Activated naive CD8-positive, alpha-beta T cell treated with anti-CD3 and anti-CD28 coated beads, Interleukin-2, amount 50 U/mL, for 24 hours (primary cell): ENCODE results near the gene CD4.

Source experiments
- ATAC-seq: fragments of 150-1000 bp; cut with Tn5 transposase; one replicate; pipeline ENCODE4 v1.10.0; 2021
- DNase-seq: peaks from one replicate; pipeline ENCODE4 v3.0.0; 2021
- H3K27ac Mint-ChIP-seq: one replicate; pipeline ENCODE4 v1.8.0; 2021; ENCODE audit warnings: mild to moderate bottlenecking, mixed read lengths
- H3K27me3 Mint-ChIP-seq: one replicate; pipeline ENCODE4 v1.8.0; 2021; ENCODE audit warnings: mixed read lengths
- H3K36me3 Mint-ChIP-seq: one replicate; pipeline ENCODE4 v1.8.0; 2021; ENCODE audit warnings: low read depth, mixed read lengths
- H3K4me1 Mint-ChIP-seq: one replicate; pipeline ENCODE4 v1.8.0; 2021; ENCODE audit warnings: mixed read lengths
- H3K4me3 Mint-ChIP-seq: one replicate; pipeline ENCODE4 v1.8.0; 2021; ENCODE audit warnings: mild to moderate bottlenecking, moderate library complexity, mixed read lengths
- H3K9me3 Mint-ChIP-seq: one replicate; pipeline ENCODE4 v1.8.0; 2021; ENCODE audit warnings: mixed read lengths

CD4 gene

DNA sequence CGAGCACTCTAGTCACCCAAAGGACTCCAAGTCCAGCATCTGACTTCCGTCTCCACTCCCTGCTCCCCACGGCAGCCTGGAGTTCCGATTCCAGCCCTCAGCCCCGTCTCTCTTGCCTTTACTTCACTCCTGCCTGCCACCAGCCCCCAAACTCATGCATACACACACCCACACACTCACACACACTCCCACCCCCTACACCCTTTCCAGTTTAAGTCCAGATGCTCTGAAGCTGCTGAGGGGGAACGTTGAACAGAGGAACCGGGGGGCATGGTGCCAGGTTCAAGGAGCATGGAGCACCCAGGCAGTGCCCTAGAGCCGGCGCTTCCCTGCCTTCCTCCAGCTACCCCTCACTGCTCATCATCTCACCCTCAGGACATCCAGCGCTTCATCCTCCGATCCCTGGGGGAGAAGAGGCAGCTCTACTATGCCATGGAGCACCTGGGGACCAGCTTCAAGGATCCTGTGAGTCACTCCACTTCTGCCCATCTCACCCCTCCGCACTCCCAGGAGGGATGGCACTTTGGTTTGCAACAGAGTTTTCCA lies 42.2 kb downstream of the CD4 start:
- Mint-ChIP-seq H3K9me3 (no peaks in the 10 kb centered on the region), H3K27me3 (peaks cover 31% of the 10 kb centered on the region), H3K27ac (no peak overlapping the region), H3K4me1 (peaks cover 21% of the 10 kb centered on the region), H3K36me3 (no peaks in the 10 kb centered on the region), H3K4me3 (no peak overlapping the region)
- DNase-seq (no peak), ATAC-seq (no peak)

GRCh38 chr12:6832125-6832524 lies 42.8 kb downstream of the CD4 start:
- DNase-seq, result no peak
- Mint-ChIP-seq H3K27me3 (peaks cover 25% of the 10 kb centered on the region), H3K27ac (no peak overlapping the region), H3K4me3 (no peak overlapping the region), H3K9me3 (no peaks in the 10 kb centered on the region), H3K4me1 (peaks cover 20% of the 10 kb centered on the region), H3K36me3 (no peaks in the 10 kb centered on the region)
- no peak for ATAC-seq

- Mint-ChIP-seq H3K4me1 (peaks cover 12% of the 10 kb centered on the region), H3K36me3 (no peaks in the 10 kb centered on the region), H3K4me3 (no peak overlapping the region), H3K9me3 (no peaks in the 10 kb centered on the region), H3K27me3 (peaks cover 17% of the 10 kb centered on the region), H3K27ac (no peak overlapping the region)
- DNase-seq (no peak), ATAC-seq (no peak)
These were observed 44.0 kb downstream of the CD4 start for GRCh38 chr12:6833189-6833890.

GRCh38 chr12:6834254-6834653 lies 44.9 kb downstream of the CD4 start:
- no peak overlapping the region for H3K4me3 Mint-ChIP-seq
- ATAC-seq (no peak), DNase-seq (no peak)
- no peak overlapping the region for H3K27ac Mint-ChIP-seq
- H3K4me1 Mint-ChIP-seq, result peaks cover 8% of the 10 kb centered on the region
- no peaks in the 10 kb centered on the region for H3K9me3 Mint-ChIP-seq
- peaks cover 13% of the 10 kb centered on the region for H3K27me3 Mint-ChIP-seq
- no peaks in the 10 kb centered on the region for H3K36me3 Mint-ChIP-seq

GRCh38 chr12:6834873-6835272 lies 45.5 kb downstream of the CD4 start:
- Mint-ChIP-seq H3K4me1 (peaks cover 6% of the 10 kb centered on the region), H3K4me3 (no peak overlapping the region), H3K27ac (no peak overlapping the region), H3K27me3 (peaks cover 10% of the 10 kb centered on the region), H3K36me3 (no peaks in the 10 kb centered on the region), H3K9me3 (no peaks in the 10 kb centered on the region)
- no peak for DNase-seq
- ATAC-seq, result no peak

GRCh38 chr12:6836851-6837250 lies 47.5 kb downstream of the CD4 start:
- Mint-ChIP-seq H3K27me3 (no peaks in the 10 kb centered on the region), H3K9me3 (no peaks in the 10 kb centered on the region), H3K4me1 (peaks cover 6% of the 10 kb centered on the region), H3K36me3 (no peaks in the 10 kb centered on the region), H3K4me3 (no peak overlapping the region), H3K27ac (no peak overlapping the region)
- DNase-seq, result no peak
- ATAC-seq, result no peak

DNA sequence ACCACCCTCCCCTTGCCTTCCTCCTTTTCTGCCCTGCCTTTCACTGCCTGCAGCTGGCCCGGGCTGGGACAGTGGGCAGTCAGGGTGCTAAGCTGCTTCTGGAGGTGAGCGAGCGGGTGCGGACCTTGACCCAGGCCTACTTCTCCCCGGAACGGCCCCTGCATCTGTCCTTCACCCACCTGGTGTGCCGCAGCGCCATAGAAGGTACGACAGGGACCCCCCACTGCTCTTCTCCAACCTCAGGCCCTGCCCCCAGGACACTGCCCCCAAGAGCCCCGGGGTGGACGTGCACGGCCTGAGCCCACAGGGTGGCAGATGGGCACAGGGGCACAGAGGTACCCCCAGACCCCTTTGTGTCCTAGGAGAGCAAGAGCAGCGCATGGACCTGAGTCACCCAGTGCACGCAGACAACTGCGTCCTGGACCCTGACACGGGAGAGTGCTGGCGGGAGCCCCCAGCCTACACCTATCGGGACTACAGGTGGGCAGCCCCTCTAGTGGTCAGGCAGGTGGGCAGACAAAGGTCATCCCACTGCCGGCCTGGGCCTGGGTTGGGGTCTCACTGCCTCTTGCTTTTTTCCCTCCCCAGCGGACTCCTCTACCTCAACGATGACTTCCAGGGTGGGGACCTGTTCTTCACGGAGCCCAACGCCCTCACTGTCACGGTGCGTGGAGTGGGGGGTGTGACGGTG lies 48.2 kb downstream of the CD4 start:
- H3K27me3 Mint-ChIP-seq, result no peaks in the 10 kb centered on the region
- H3K27ac Mint-ChIP-seq, result no peak overlapping the region
- H3K4me3 Mint-ChIP-seq, result no peak overlapping the region
- ATAC-seq (no peak), DNase-seq (no peak)
- no peaks in the 10 kb centered on the region for H3K36me3 Mint-ChIP-seq
- peaks cover 6% of the 10 kb centered on the region for H3K4me1 Mint-ChIP-seq
- H3K9me3 Mint-ChIP-seq, result no peaks in the 10 kb centered on the region

DNA sequence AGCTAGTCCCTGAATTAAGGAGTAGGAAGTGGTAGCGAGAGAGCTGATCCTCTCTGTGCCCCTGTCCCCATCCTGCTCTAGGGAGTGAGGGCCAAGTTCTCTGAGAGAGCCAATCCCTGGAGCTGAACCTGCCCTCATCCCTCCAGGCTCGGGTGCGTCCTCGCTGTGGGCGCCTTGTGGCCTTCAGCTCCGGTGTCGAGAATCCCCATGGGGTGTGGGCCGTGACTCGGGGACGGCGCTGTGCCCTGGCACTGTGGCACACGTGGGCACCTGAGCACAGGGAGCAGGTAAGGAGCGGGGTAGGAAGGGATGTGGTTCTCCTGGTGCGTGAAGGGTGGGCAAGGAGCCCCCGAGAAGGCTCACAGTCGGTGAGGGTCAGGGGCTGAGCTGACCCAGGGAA lies 49.5 kb downstream of the CD4 start:
- Mint-ChIP-seq H3K4me1 (peaks cover 6% of the 10 kb centered on the region), H3K27ac (no peak overlapping the region), H3K36me3 (no peaks in the 10 kb centered on the region), H3K27me3 (no peaks in the 10 kb centered on the region), H3K9me3 (no peaks in the 10 kb centered on the region), H3K4me3 (no peak overlapping the region)
- ATAC-seq (no peak), DNase-seq (no peak)

GRCh38 chr12:6839482-6840201 lies 50.3 kb downstream of the CD4 start:
- no peak for ATAC-seq
- no peak for DNase-seq
- Mint-ChIP-seq H3K9me3 (no peaks in the 10 kb centered on the region), H3K4me3 (no peak overlapping the region), H3K36me3 (no peaks in the 10 kb centered on the region), H3K4me1 (peaks cover 3% of the 10 kb centered on the region), H3K27me3 (no peaks in the 10 kb centered on the region), H3K27ac (no peak overlapping the region)

- no peak overlapping the region for H3K27ac Mint-ChIP-seq
- ATAC-seq, result no peak
- H3K9me3 Mint-ChIP-seq, result no peaks in the 10 kb centered on the region
- no peaks in the 10 kb centered on the region for H3K4me1 Mint-ChIP-seq
- H3K36me3 Mint-ChIP-seq, result no peaks in the 10 kb centered on the region
- DNase-seq, result no peak
- H3K27me3 Mint-ChIP-seq, result no peaks in the 10 kb centered on the region
- no peak overlapping the region for H3K4me3 Mint-ChIP-seq
These were observed 51.0 kb downstream of the CD4 start for GRCh38 chr12:6840330-6840729.

DNA sequence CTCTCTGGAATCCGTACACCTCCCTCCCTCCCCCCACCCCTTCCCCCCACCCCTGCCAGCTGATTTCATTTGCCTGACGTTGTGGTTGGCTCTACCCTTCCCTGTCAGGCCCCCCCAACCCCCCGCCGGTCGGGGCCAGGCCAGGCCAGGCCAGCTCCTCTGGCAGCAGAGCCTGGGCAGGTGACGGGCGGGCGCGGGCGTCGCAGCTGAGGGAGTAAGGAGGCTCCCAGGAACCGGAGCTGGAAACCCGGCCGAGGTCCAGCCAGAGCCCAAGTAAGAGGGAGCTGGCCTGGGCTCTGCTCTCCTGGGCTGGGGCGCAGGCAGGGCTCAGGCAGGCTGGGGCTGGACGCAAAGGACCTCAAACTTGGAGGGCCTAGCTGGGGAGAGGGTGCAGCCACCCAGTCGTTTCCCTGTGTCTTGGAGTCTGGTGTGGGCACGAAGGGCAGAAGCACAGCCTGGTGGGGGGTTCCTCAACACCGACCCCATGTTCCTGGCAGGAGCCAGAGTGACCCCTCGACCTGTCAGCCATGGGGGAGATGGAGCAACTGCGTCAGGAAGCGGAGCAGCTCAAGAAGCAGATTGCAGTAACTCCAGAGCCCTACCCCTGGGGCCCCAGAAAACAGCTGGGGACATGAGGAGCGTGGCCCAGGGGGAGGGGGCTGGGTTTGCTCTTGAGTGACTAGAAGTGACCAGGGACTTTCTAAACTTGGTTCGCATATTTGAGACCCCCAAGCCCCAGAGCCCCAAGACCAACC lies 51.6 kb downstream of the CD4 start, which contains the start of gene GNB3:
Gene GNB3, plus strand, starts transcription at position 165 of the 755 bp plus-strand sequence. Its CDS starts 363 bp downstream, at position 528.
- no peaks in the 10 kb centered on the region for H3K4me1 Mint-ChIP-seq
- H3K36me3 Mint-ChIP-seq, result no peaks in the 10 kb centered on the region
- ATAC-seq, result no peak
- H3K27ac Mint-ChIP-seq, result no peak within 1 kb of the TSS
- no peak for DNase-seq
- no peaks in the 10 kb centered on the region for H3K27me3 Mint-ChIP-seq
- no peaks in the 10 kb centered on the region for H3K9me3 Mint-ChIP-seq
- no peak within 1 kb of the TSS for H3K4me3 Mint-ChIP-seq

- no peak overlapping the region for H3K27ac Mint-ChIP-seq
- H3K4me3 Mint-ChIP-seq, result no peak overlapping the region
- H3K9me3 Mint-ChIP-seq, result no peaks in the 10 kb centered on the region
- no peaks in the 10 kb centered on the region for H3K4me1 Mint-ChIP-seq
- ATAC-seq (no peak), DNase-seq (no peak)
- no peaks in the 10 kb centered on the region for H3K36me3 Mint-ChIP-seq
- no peaks in the 10 kb centered on the region for H3K27me3 Mint-ChIP-seq
These were observed 52.7 kb downstream of the CD4 start for GRCh38 chr12:6842075-6842474.

DNA sequence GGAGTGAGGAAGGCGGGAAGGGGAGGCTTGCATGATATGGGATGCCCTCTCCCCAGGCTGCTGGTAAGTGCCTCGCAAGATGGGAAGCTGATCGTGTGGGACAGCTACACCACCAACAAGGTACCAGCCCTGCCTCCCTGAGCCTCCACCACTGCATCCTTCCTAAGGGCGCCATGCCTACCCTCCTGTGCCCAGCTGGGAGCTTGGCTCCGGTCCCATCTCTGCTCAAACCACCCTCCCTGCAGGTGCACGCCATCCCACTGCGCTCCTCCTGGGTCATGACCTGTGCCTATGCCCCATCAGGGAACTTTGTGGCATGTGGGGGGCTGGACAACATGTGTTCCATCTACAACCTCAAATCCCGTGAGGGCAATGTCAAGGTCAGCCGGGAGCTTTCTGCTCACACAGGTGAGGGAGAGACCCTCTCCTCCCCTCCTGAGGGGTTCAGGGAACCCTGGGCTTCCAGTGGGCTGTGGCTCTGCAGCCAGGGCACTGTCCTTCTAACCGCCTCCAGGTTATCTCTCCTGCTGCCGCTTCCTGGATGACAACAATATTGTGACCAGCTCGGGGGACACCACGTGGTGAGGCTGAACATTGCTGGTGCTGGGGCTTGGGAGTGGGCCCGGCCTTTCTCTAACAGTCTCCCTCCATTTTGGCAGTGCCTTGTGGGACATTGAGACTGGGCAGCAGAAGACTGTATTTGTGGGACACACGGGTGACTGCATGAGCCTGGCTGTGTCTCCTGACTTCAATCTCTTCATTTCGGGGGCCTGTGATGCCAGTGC lies 54.0 kb downstream of the CD4 start:
- Mint-ChIP-seq H3K4me1 (peaks cover 2% of the 10 kb centered on the region), H3K9me3 (no peaks in the 10 kb centered on the region), H3K27ac (no peak overlapping the region), H3K4me3 (no peak overlapping the region), H3K36me3 (peaks cover 9% of the 10 kb centered on the region), H3K27me3 (no peaks in the 10 kb centered on the region)
- DNase-seq (no peak), ATAC-seq (peak; percentile 16)

DNA sequence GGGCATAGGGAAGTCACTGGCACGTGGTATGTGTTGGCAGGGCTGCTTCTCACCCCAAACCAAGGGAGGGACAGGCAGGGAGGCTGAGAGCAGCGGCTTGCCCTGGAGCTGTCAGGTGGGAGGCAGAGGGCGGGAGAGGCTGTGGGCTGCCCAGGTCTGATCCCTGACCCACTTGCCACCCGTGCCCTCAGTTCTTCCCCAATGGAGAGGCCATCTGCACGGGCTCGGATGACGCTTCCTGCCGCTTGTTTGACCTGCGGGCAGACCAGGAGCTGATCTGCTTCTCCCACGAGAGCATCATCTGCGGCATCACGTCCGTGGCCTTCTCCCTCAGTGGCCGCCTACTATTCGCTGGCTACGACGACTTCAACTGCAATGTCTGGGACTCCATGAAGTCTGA lies 56.1 kb downstream of the CD4 start:
- ATAC-seq (no peak), DNase-seq (no peak)
- no peak overlapping the region for H3K27ac Mint-ChIP-seq
- no peak overlapping the region for H3K4me3 Mint-ChIP-seq
- H3K9me3 Mint-ChIP-seq, result no peaks in the 10 kb centered on the region
- H3K27me3 Mint-ChIP-seq, result no peaks in the 10 kb centered on the region
- H3K36me3 Mint-ChIP-seq, result peaks cover 20% of the 10 kb centered on the region
- peaks cover 15% of the 10 kb centered on the region for H3K4me1 Mint-ChIP-seq
